Fibroblast of lung (primary cell): ENCODE data around the gene COQ8B. TPM values are rescaled to one million over a fixed set of nuclear protein-coding genes. Genes with fewer than 3 reads are reported as not detected.

Source experiments
- DNase-seq, 2 donors: peaks; one replicate each; pipeline versions ENCODE4 v3.0.0 to v3.0.0-alpha.2; 2010; ENCODE audit warnings: low read depth in 2 of 2
- H2AFZ ChIP-seq: 2 replicates; pipeline ENCODE4 v1.5.1; 2012; ENCODE audit warnings: low read length, control low read depth, inconsistent platforms
- H3K27ac ChIP-seq: 2 replicates; pipeline ENCODE4 v1.5.1; 2011; ENCODE audit warnings: low read length, control low read depth; ENCODE audit not compliant: insufficient read depth
- H3K27me3 ChIP-seq: 2 replicates; pipeline ENCODE4 v1.5.1; 2011; ENCODE audit warnings: mild to moderate bottlenecking, low read length; ENCODE audit not compliant: control insufficient read depth, insufficient read depth
- H3K36me3 ChIP-seq: 2 replicates; pipeline ENCODE4 v1.5.1; 2011; ENCODE audit warnings: low read length; ENCODE audit not compliant: control insufficient read depth, insufficient read depth
- H3K4me1 ChIP-seq: 2 replicates; pipeline ENCODE4 v1.5.1; 2011; ENCODE audit warnings: low read length; ENCODE audit not compliant: control insufficient read depth, insufficient read depth; ENCODE audit errors: extremely low read depth
- H3K4me2 ChIP-seq: 2 replicates; pipeline ENCODE4 v1.5.1; 2011; ENCODE audit warnings: low read length, control low read depth; ENCODE audit not compliant: insufficient read depth; ENCODE audit errors: extremely low read depth
- H3K4me3 ChIP-seq, 4 experiments: fragments of 200-600 bp in 1 of 4; sonication (generic) in 1 of 4; replicated peaks in 1 of 4; 2 replicates each; pipeline ENCODE4 v1.5.1; 2011 to 2016; ENCODE audit warnings: low read length in 4 of 4, low read depth in 3 of 4, mild to moderate bottlenecking in 3 of 4, control low read depth in 2 of 4, inconsistent platforms in 1 of 4, mixed read lengths in 1 of 4; ENCODE audit not compliant: insufficient read depth in 1 of 4; ENCODE audit errors: control extremely low read depth in 1 of 4
- H3K79me2 ChIP-seq: 2 replicates; pipeline ENCODE4 v1.5.1; 2012; ENCODE audit warnings: mild to moderate bottlenecking, low read length, inconsistent platforms; ENCODE audit not compliant: control insufficient read depth, insufficient read depth
- H3K9ac ChIP-seq: 2 replicates; pipeline ENCODE4 v1.5.1; 2011; ENCODE audit warnings: mild to moderate bottlenecking, low read length, control low read depth; ENCODE audit not compliant: insufficient read depth
- H3K9me3 ChIP-seq: 2 replicates; pipeline ENCODE4 v1.5.1; 2012; ENCODE audit warnings: low read depth, low read length; ENCODE audit not compliant: control insufficient read depth, insufficient read depth
- H4K20me1 ChIP-seq: 2 replicates; pipeline ENCODE4 v1.5.1; 2011; ENCODE audit warnings: low read length; ENCODE audit not compliant: control insufficient read depth, insufficient read depth; ENCODE audit errors: extremely low read depth
- CTCF ChIP-seq, 2 donors: IDR thresholded peaks in 1 of 2; conservative IDR thresholded peaks in 1 of 2; 1 replicate in 1 of 2; 2 replicates in 1 of 2; pipeline ENCODE4 v1.5.1; 2011 to 2012; ENCODE audit warnings: low read length in 2 of 2, control low read depth in 1 of 2, inconsistent platforms in 1 of 2, low read depth in 1 of 2, mild to moderate bottlenecking in 1 of 2
- EZH2 ChIP-seq: IDR thresholded peaks from 2 replicates; pipeline ENCODE4 v1.5.1; 2012; ENCODE audit warnings: low read length, control low read depth, mild to moderate bottlenecking; ENCODE audit errors: missing control alignments
- polyA plus RNA-seq, 2 donors: library from polyadenylated mRNA; depleted of rRNA in 1 of 2; stranded (reverse) in 1 of 2; unstranded in 1 of 2; fragments of >200 nt; gene quantifications; 2 replicates each; pipeline ENCODE4 v1.2.1, GENCODE V29; 2011 to 2012; ENCODE audit warnings: missing spikeins in 1 of 2
- total RNA-seq: library from RNA; depleted of rRNA; stranded (reverse); fragments of >200 nt; gene quantifications from 2 replicates; pipeline ENCODE4 v1.2.1, GENCODE V29; 2014

Gene COQ8B
- total and polyA plus RNA-seq, 2 donors (not counting 1 experiment from before 2014, with no cell fraction given): 13.7 to 43.4 TPM

- Histone ChIP-seq H3K4me1 (peaks cover 24% of the 10 kb centered on the region), H3K36me3 (peaks cover 18% of the 10 kb centered on the region), H3K4me3 (peak overlapping the region; percentile 32 to 96 (median 49)), H3K4me2 (peak overlapping the region; percentile 88), H2AFZ (peak overlapping the region; percentile 65), H3K9me3 (no peaks in the 10 kb centered on the region), H3K27ac (peak overlapping the region; percentile 94), H3K79me2 (peaks cover 34% of the 10 kb centered on the region), H3K9ac (peak overlapping the region; percentile 90), H3K27me3 (no peaks in the 10 kb centered on the region), H4K20me1 (peaks cover 4% of the 10 kb centered on the region)
- TF ChIP-seq EZH2: no peak
- TF ChIP-seq CTCF (conservative IDR thresholded peaks at IDR 0.05 in 1 of 2, IDR thresholded peaks at IDR 0.05 in 1 of 2; ENCODE audit: low read depth in 1 of 2, low read length in 2 of 2): no peak
- DNase-seq: peak; percentile 90 to 93
These were observed 25.8 kb downstream of the COQ8B start for GRCh38 chr19:40690693-40691420.

- Histone ChIP-seq H3K27ac (peak within 1 kb of the TSS; percentile 94), H3K79me2 (peaks cover 34% of the 10 kb centered on the region), H3K9me3 (no peaks in the 10 kb centered on the region), H3K36me3 (peaks cover 19% of the 10 kb centered on the region), H3K4me2 (peak within 1 kb of the TSS; percentile 98), H3K27me3 (no peaks in the 10 kb centered on the region), H2AFZ (peak within 1 kb of the TSS; percentile 65), H3K9ac (peak within 1 kb of the TSS; percentile 90), H3K4me3 (peak within 1 kb of the TSS; percentile 52 to 98 (median 84)), H3K4me1 (peaks cover 24% of the 10 kb centered on the region), H4K20me1 (peaks cover 4% of the 10 kb centered on the region)
- no peak for TF ChIP-seq CTCF (conservative IDR thresholded peaks at IDR 0.05 in 1 of 2, IDR thresholded peaks at IDR 0.05 in 1 of 2; ENCODE audit: low read depth in 1 of 2, low read length in 2 of 2)
- TF ChIP-seq EZH2: no peak
- no peak for DNase-seq
These were observed 26.5 kb downstream of the COQ8B start, which contains the start of gene NUMBL for GRCh38 chr19:40690050-40690692. Gene NUMBL, minus strand, starts transcription at chr19:40690651. Its CDS starts 168 bp downstream, at chr19:40690483.

GRCh38 chr19:40689339-40690049, 27.2 kb downstream of the COQ8B start:
- peaks cover 24% of the 10 kb centered on the region for H3K4me1 ChIP-seq
- no peak overlapping the region for H2AFZ ChIP-seq
- peaks cover 34% of the 10 kb centered on the region for H3K79me2 ChIP-seq
- peak overlapping the region; percentile 52 to 98 (median 84) for H3K4me3 ChIP-seq
- H3K36me3 ChIP-seq: peaks cover 23% of the 10 kb centered on the region
- no peak for TF ChIP-seq CTCF (conservative IDR thresholded peaks at IDR 0.05 in 1 of 2, IDR thresholded peaks at IDR 0.05 in 1 of 2; ENCODE audit: low read depth in 1 of 2, low read length in 2 of 2)
- TF ChIP-seq EZH2: no peak
- H3K27ac ChIP-seq: peak overlapping the region; percentile 87
- H3K4me2 ChIP-seq: peak overlapping the region; percentile 98
- H3K27me3 ChIP-seq: no peaks in the 10 kb centered on the region
- H3K9ac ChIP-seq: peak overlapping the region; percentile 90
- peak; percentile 21 to 30 for DNase-seq
- no peaks in the 10 kb centered on the region for H3K9me3 ChIP-seq
- H4K20me1 ChIP-seq: peaks cover 4% of the 10 kb centered on the region
